Lung (tissue), 12 donors: ENCODE data around the gene SEMA3C. TPM values are rescaled to one million over a fixed set of nuclear protein-coding genes. Genes with fewer than 3 reads are reported as not detected.

ENCODE experiments used
- ATAC-seq: fragments of 200-7000 bp; cut with Tn5 transposase; one replicate; pipeline ENCODE4 v1.9.1; 2020; ENCODE audit warnings: moderate number of reproducible peaks; ENCODE audit not compliant: insufficient read depth, low FRiP score
- DNase-seq, 3 donors: peaks; one replicate each; pipeline ENCODE4 v3.0.0-alpha.2; 2013 to 2017
- H3K27ac ChIP-seq, 2 donors: one replicate each; pipeline ENCODE4 v1.5.1; 2013; ENCODE audit warnings: mild to moderate bottlenecking in 2 of 2, moderate library complexity in 2 of 2, control low read depth in 1 of 2, inconsistent platforms in 1 of 2, low read depth in 1 of 2, low read length in 1 of 2
- H3K27me3 ChIP-seq, 3 donors: one replicate each; pipeline ENCODE4 v1.5.1; 2013; ENCODE audit warnings: low read length in 2 of 3; ENCODE audit not compliant: control insufficient read depth in 3 of 3, insufficient read depth in 3 of 3
- H3K36me3 ChIP-seq, 4 donors: one replicate each; pipeline ENCODE4 v1.5.1; 2013; ENCODE audit warnings: low read length in 4 of 4, mild to moderate bottlenecking in 1 of 4, moderate library complexity in 1 of 4; ENCODE audit not compliant: control insufficient read depth in 4 of 4, insufficient read depth in 4 of 4
- H3K4me1 ChIP-seq, 5 donors: one replicate each; pipeline ENCODE4 v1.5.1; 2013; ENCODE audit warnings: low read length in 5 of 5, mild to moderate bottlenecking in 2 of 5, moderate library complexity in 1 of 5; ENCODE audit not compliant: control insufficient read depth in 5 of 5, insufficient read depth in 5 of 5
- H3K4me3 ChIP-seq: one replicate; pipeline ENCODE4 v1.5.1; 2013; ENCODE audit warnings: mild to moderate bottlenecking, control low read depth, moderate library complexity
- H3K9ac ChIP-seq, 2 donors: one replicate each; pipeline ENCODE4 v1.5.1; 2013; ENCODE audit warnings: low read length in 2 of 2, control low read depth in 1 of 2; ENCODE audit not compliant: insufficient read depth in 1 of 2
- H3K9me3 ChIP-seq, 4 donors: one replicate each; pipeline ENCODE4 v1.5.1; 2013; ENCODE audit warnings: low read length in 3 of 4, mild to moderate bottlenecking in 1 of 4, moderate library complexity in 1 of 4; ENCODE audit not compliant: control insufficient read depth in 4 of 4, insufficient read depth in 3 of 4
- WGBS, 2 donors: extraction: QIAGEN DNeasy Blood & Tissue Kit; methylation state at CpG; one replicate each; pipeline ENCODE4 v1.1.7; 2013; 5-methylcytosine and 5-hydroxymethylcytosine counted together
- polyA plus RNA-seq, 2 donors: library from polyadenylated mRNA; stranded (reverse); fragments of 200-250 nt; gene quantifications; one replicate each; pipeline ENCODE4 v1.2.1, GENCODE V29; 2013
- total RNA-seq, 2 donors: library from RNA; depleted of rRNA in 1 of 2; stranded (reverse); fragments of >200 nt in 1 of 2; gene quantifications; one replicate each; pipeline ENCODE4 v1.2.1, GENCODE V29; 2014 to 2021
- TF ChIP-seq, protein P1 (sequence below): IDR thresholded peaks from 2 replicates; pipeline ENCODE4 v1.5.1; 2012; ENCODE audit warnings: mild to moderate bottlenecking; ENCODE audit errors: control extremely low read depth, extremely low read depth
- donor health status: control.
- donor health status: control.
- donor health status: Bipolar disorder and iron deficiency.
- donor health status: healthy.
- donor health status: DM: yes; HTN: yes; CAD: no.

Gene SEMA3C
- total and polyA plus RNA-seq, 4 donors: 6.9 to 87.2 (median 33.7) TPM

DNA sequence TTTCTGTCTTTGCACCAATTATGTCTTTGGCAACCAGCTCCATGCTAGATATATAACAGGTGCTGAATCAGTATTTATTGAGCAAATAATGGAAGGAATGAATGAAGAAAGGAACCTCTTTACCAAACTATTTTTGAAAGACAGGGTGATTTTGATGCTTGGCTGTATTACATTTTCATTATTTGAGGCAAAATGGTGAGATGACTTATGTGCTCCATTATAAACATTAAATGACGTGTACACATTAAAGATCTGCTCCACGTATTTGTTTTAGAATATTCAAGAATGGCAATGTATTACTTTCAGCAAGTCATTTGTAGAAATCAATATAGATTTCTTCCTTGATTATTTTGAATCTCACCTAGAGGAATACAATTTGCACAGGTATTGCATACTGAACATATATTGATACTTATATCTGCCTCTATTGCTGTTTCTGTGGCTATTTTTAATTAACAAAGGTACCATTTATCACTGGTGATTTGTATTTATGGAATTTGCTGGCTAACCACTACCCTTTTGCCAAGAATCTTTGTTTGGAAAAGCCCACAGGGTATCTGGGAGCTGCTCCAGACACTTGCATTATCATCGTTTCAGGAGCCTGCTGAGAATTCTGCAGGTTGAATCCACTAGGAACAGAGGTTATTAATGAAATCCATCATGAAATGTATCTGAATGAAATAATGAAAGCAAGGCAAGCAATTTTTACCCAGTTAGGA lies 92.2 kb downstream of the SEMA3C start:
- H3K27me3 ChIP-seq: no peaks in the 10 kb centered on the region
- H3K27ac ChIP-seq: no peak overlapping the region
- DNase-seq (no peak), ATAC-seq (no peak)
- H3K4me3 ChIP-seq: no peak overlapping the region
- no peaks in the 10 kb centered on the region for H3K9me3 ChIP-seq
- H3K9ac ChIP-seq: no peak overlapping the region
- peaks cover 0 to 22% (median 0%) of the 10 kb centered on the region in 5 donors for H3K4me1 ChIP-seq
- WGBS, 2 donors: 73 to 88% methylated on average over 3 of the region's 3 CpGs
- no peaks in the 10 kb centered on the region for H3K36me3 ChIP-seq
- TF ChIP-seq, protein P1, sequence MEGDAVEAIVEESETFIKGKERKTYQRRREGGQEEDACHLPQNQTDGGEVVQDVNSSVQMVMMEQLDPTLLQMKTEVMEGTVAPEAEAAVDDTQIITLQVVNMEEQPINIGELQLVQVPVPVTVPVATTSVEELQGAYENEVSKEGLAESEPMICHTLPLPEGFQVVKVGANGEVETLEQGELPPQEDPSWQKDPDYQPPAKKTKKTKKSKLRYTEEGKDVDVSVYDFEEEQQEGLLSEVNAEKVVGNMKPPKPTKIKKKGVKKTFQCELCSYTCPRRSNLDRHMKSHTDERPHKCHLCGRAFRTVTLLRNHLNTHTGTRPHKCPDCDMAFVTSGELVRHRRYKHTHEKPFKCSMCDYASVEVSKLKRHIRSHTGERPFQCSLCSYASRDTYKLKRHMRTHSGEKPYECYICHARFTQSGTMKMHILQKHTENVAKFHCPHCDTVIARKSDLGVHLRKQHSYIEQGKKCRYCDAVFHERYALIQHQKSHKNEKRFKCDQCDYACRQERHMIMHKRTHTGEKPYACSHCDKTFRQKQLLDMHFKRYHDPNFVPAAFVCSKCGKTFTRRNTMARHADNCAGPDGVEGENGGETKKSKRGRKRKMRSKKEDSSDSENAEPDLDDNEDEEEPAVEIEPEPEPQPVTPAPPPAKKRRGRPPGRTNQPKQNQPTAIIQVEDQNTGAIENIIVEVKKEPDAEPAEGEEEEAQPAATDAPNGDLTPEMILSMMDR: no peak

DNA sequence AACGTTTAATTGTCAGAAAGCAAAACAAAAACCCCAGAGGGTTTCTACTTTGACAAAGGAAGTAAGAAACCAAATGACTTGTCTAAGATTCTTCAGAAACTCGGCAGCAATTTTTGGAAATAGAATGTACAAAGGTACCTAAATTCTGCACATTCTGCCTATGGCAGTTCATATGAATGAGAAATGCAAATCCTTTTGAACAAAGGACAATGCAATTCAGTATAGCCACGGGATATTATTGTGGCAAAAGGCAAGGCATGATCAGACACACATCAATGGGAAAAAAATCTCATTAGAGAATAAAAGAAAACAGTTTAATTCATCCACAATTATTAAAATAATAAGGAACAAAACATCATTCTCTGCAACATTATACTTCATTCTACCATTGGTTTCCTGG lies 93.4 kb downstream of the SEMA3C start:
- DNase-seq (no peak), ATAC-seq (no peak)
- WGBS, 2 donors: 71 to 86% methylated on average over 3 of the region's 3 CpGs
- H3K9ac ChIP-seq: no peak overlapping the region
- no peak overlapping the region for H3K4me3 ChIP-seq
- H3K9me3 ChIP-seq: no peaks in the 10 kb centered on the region
- TF ChIP-seq, protein P1: no peak
- H3K36me3 ChIP-seq: no peaks in the 10 kb centered on the region
- H3K27me3 ChIP-seq: no peaks in the 10 kb centered on the region
- no peak overlapping the region for H3K27ac ChIP-seq
- H3K4me1 ChIP-seq: peaks cover 0 to 15% (median 0%) of the 10 kb centered on the region in 5 donors

DNA sequence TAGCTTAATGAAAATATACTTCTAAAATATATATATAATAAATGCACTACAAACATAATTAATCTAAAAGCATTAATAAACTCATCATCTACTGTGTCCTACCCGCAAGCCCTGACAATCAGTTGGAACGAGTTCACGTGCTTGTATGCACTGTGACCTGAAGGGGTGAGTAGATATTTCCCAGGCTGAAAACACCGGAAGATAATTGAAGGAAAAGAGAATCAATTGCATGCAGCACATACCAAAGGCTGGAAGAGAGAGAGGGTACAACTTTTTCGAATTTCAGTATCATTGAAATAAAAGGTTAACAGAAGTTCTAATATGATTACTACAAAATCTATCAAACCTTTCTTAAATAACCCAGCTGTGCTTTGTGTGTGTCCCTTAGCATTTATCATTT lies 94.6 kb downstream of the SEMA3C start:
- Histone ChIP-seq H3K9me3 (no peaks in the 10 kb centered on the region), H3K27me3 (no peaks in the 10 kb centered on the region), H3K27ac (no peak overlapping the region), H3K36me3 (no peaks in the 10 kb centered on the region), H3K4me1 (peaks cover 0 to 13% (median 0%) of the 10 kb centered on the region in 5 donors), H3K4me3 (no peak overlapping the region), H3K9ac (no peak overlapping the region)
- TF ChIP-seq, protein P1: no peak
- WGBS, 2 donors: 74 to 80% methylated on average over 5 of the region's 5 CpGs
- no peak for ATAC-seq
- DNase-seq: peak in 1 of 3 donors; percentile 19

GRCh38 chr7:80823057-80823456 lies 95.8 kb downstream of the SEMA3C start:
- WGBS, 2 donors: 80 to 86% methylated on average over 3 of the region's 3 CpGs
- ATAC-seq (no peak), DNase-seq (no peak)
- TF ChIP-seq, protein P1: no peak
- Histone ChIP-seq H3K9me3 (no peaks in the 10 kb centered on the region), H3K36me3 (no peaks in the 10 kb centered on the region), H3K4me1 (peaks cover 0 to 12% (median 0%) of the 10 kb centered on the region in 5 donors), H3K27me3 (no peaks in the 10 kb centered on the region), H3K4me3 (no peak overlapping the region), H3K9ac (no peak overlapping the region), H3K27ac (no peak overlapping the region)
